Fibroblast of lung (primary cell): ENCODE results near the gene DHX38.

Source experiments
- EZH2 ChIP-seq: IDR thresholded peaks from 2 replicates; pipeline ENCODE4 v1.5.1; 2012; ENCODE audit warnings: low read length, control low read depth, mild to moderate bottlenecking; ENCODE audit errors: missing control alignments
- TF ChIP-seq, protein P1 (sequence below), 2 donors: IDR thresholded peaks in 1 of 2; conservative IDR thresholded peaks in 1 of 2; 1 replicate in 1 of 2; 2 replicates in 1 of 2; pipeline ENCODE4 v1.5.1; 2011 to 2012; ENCODE audit warnings: low read length in 2 of 2, control low read depth in 1 of 2, inconsistent platforms in 1 of 2, low read depth in 1 of 2, mild to moderate bottlenecking in 1 of 2

DNA sequence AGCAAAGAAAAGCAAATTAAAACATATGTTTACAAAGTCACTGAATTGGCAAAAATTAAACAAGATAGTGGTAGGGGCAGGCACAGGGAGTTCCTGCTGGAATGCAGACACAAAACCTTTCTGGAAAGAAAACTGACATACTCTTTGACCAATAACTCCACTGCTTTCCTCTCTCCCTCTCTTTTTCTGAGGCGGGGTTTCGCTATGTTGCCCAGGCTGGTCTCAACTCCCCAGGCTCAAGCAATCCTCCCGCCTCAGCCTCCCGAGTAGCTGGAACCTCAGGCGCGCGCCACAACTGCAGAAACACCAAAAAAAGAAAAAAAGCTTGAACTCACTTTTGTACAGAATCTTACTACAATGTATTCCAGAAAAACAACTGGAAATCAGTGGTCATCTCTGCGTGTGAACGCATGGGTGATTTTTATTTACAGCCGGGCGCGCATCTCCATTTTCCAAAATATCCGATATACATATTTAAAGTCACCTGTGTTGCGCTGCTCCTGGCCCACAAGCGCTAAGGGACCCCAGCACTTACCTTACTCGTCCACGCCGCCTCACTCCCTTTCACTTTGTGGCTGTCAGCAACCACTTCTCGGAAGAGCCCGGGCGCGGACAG is 707 bp upstream of the DHX38 start:
- TF ChIP-seq EZH2, result no peak
- TF ChIP-seq, protein P1, sequence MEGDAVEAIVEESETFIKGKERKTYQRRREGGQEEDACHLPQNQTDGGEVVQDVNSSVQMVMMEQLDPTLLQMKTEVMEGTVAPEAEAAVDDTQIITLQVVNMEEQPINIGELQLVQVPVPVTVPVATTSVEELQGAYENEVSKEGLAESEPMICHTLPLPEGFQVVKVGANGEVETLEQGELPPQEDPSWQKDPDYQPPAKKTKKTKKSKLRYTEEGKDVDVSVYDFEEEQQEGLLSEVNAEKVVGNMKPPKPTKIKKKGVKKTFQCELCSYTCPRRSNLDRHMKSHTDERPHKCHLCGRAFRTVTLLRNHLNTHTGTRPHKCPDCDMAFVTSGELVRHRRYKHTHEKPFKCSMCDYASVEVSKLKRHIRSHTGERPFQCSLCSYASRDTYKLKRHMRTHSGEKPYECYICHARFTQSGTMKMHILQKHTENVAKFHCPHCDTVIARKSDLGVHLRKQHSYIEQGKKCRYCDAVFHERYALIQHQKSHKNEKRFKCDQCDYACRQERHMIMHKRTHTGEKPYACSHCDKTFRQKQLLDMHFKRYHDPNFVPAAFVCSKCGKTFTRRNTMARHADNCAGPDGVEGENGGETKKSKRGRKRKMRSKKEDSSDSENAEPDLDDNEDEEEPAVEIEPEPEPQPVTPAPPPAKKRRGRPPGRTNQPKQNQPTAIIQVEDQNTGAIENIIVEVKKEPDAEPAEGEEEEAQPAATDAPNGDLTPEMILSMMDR (conservative IDR thresholded peaks at IDR 0.05 in 1 of 2, IDR thresholded peaks at IDR 0.05 in 1 of 2; ENCODE audit: low read depth in 1 of 2, low read length in 2 of 2), result no peak
